Upper lobe of right lung (tissue), 1 donor: ENCODE measurements around the gene PPEF2. TPM values are rescaled to one million over a fixed set of nuclear protein-coding genes. Genes with fewer than 3 reads are reported as not detected.
A peak's percentile ranks its signal among the peaks of the same experiment; 100 is the strongest.
"Not testable (repeated sequence)": the region's sequence is repeated elsewhere in the genome, so short reads cannot be mapped to it uniquely, and the experiment has no call there.

Experiments
- ATAC-seq: fragments of 200-7000 bp; cut with Tn5 transposase; one replicate; pipeline ENCODE4 v1.9.1; 2020; ENCODE audit warnings: mild to moderate bottlenecking, moderate library complexity
- DNase-seq: peaks from one replicate; pipeline ENCODE4 v3.0.0-alpha.2; 2020
- H3K27ac ChIP-seq: fragments of 200-600 bp; one replicate; pipeline ENCODE4 v1.8.0; 2022
- H3K27me3 ChIP-seq: fragments of 200-600 bp; one replicate; pipeline ENCODE4 v1.8.0; 2022; ENCODE audit warnings: mild to moderate bottlenecking
- H3K36me3 ChIP-seq: fragments of 200-600 bp; one replicate; pipeline ENCODE4 v1.8.0; 2022
- H3K4me1 ChIP-seq: fragments of 200-600 bp; one replicate; pipeline ENCODE4 v1.8.0; 2022
- H3K4me3 ChIP-seq: fragments of 200-600 bp; one replicate; pipeline ENCODE4 v1.8.0; 2022; ENCODE audit warnings: mild to moderate bottlenecking
- H3K9me3 ChIP-seq: fragments of 200-600 bp; one replicate; pipeline ENCODE4 v1.8.0; 2022
- CTCF ChIP-seq: fragments of 200-600 bp; IDR thresholded peaks from one replicate; pipeline ENCODE4 v1.8.0; 2022; ENCODE audit warnings: antibody characterized with exemption
- intact Hi-C: fragments of 100-400 bp; cut with DNase I; formaldehyde crosslinking; loops from one replicate; pipeline ENCODE4 v1.11.0; 2022
- total RNA-seq: library from RNA; stranded (reverse); fragmentation: NEBNext Ultra II Directional; extraction: Animal tissue kit (Norgen Biotek cat#: 25700); gene quantifications from one replicate; pipeline ENCODE4 v1.2.1, GENCODE V29; 2021
- donor health status: DM: no; HTN: yes; CAD: no; lungs with severe emphysema.

Gene PPEF2
- total RNA-seq, 1 donor from 2014 or later, result not detected

- Histone ChIP-seq H3K27ac (no peak overlapping the region), H3K4me1 (no peaks in the 10 kb centered on the region), H3K27me3 (no peaks in the 10 kb centered on the region), H3K36me3 (no peaks in the 10 kb centered on the region), H3K4me3 (no peak overlapping the region), H3K9me3 (no peaks in the 10 kb centered on the region)
- DNase-seq (no peak), ATAC-seq (peak; percentile 76)
- no peak for TF ChIP-seq CTCF
- intact Hi-C loops, result no loop called here
These were observed 52.8 kb downstream of the PPEF2 start for GRCh38 chr4:75849461-75849860.

GRCh38 chr4:75848891-75849290 is 53.4 kb downstream of the PPEF2 start:
- Histone ChIP-seq H3K36me3 (no peaks in the 10 kb centered on the region), H3K27me3 (no peaks in the 10 kb centered on the region), H3K27ac (no peak overlapping the region), H3K4me3 (no peak overlapping the region), H3K4me1 (no peaks in the 10 kb centered on the region), H3K9me3 (no peaks in the 10 kb centered on the region)
- DNase-seq (no peak), ATAC-seq (no peak)
- intact Hi-C loops, result no loop called here
- TF ChIP-seq CTCF, result no peak

DNA sequence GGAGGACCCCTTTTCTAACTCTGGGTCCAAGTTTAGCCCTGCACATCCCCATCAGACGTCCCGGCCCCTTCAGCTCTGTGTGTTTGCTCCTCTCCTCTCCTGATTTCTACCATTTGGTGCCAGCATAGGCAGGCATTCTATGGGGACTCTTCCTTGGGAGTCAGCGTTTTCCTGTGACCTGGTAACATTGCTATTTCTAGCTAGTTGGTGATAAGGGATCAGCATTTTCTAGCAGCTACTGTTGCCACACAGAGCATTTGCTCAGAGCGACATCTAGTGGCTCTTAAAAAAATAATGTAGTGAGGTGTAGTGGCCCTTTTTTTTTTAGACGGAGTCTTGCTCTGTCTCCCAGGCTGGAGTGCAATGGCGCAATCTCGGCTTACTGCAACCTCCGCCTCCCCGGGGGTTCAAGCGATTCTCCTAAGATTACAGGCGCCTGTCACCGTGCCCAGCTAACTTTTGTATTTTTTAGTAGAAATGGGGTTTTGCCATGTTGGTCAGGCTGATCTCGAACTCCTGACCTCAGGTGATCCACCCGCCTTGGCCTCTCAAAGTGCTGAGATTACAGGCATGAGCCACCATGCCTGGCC is 54.0 kb downstream of the PPEF2 start:
- DNase-seq, result peak; percentile 80
- H3K36me3 ChIP-seq, H3K27ac ChIP-seq, H3K4me3 ChIP-seq, intact Hi-C loops, H3K9me3 ChIP-seq, H3K4me1 ChIP-seq, H3K27me3 ChIP-seq: not testable (repeated sequence)
- peak; percentile 67 for TF ChIP-seq CTCF
- peak; percentile 96 for ATAC-seq

DNA sequence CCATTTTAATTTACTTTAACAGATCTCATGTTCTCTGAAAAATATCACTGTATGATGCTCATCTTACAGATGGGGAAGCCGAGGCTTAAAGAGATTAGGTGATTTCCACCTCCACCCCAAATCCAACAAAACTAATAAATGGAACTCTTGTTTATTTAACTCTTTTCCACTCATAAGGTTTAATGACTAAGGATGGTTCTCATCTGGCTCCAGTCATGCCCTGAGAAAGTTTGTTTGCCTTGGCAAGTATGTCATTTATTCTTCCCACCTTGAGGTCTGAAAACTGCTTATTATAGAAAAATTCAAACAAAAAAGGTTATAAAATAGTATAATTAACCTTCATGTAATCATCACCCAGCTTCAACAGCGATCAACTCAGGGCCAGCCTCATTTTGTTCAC is 56.3 kb downstream of the PPEF2 start:
- no peak for ATAC-seq
- Histone ChIP-seq H3K27ac (no peak overlapping the region), H3K27me3 (no peaks in the 10 kb centered on the region), H3K9me3 (no peaks in the 10 kb centered on the region), H3K36me3 (no peaks in the 10 kb centered on the region), H3K4me3 (no peak overlapping the region), H3K4me1 (no peaks in the 10 kb centered on the region)
- DNase-seq, result no peak
- TF ChIP-seq CTCF, result no peak
- intact Hi-C loops, result no loop called here

DNA sequence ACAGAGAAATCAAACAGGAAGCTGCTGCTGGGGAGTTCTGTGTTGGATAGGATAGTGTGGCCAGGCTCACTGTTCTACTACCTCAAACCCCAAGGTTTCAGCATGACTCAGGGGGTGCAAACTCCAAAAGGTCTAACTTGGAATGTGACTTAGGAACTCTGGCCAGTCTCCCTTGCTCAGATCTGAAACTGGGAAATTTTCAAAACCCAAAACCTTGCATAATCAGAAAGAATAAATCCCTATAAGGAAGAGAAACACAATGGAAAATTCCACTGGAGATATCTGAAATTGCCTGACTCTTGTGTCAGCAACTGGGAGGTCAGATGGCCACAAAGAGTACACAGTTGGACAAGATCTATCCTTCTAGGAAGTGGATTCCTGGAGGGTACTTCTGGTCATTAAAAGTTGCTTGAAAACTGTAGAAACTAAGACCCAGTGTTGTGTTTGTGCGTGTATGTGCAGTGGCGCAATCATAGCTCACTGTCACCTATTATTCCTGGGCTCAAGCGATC is 58.0 kb downstream of the PPEF2 start:
- Histone ChIP-seq H3K4me1 (no peaks in the 10 kb centered on the region), H3K9me3 (no peaks in the 10 kb centered on the region), H3K27ac (peak overlapping the region; percentile 11), H3K27me3 (no peaks in the 10 kb centered on the region), H3K4me3 (no peak overlapping the region), H3K36me3 (no peaks in the 10 kb centered on the region)
- ATAC-seq, result peak; percentile 7
- DNase-seq, result no peak
- no peak for TF ChIP-seq CTCF
- intact Hi-C loops, result no loop called here

GRCh38 chr4:75843596-75843995 is 58.7 kb downstream of the PPEF2 start:
- DNase-seq (no peak), ATAC-seq (no peak)
- Histone ChIP-seq H3K27ac (peak overlapping the region; percentile 11), H3K36me3 (no peaks in the 10 kb centered on the region), H3K4me3 (no peak overlapping the region), H3K27me3 (no peaks in the 10 kb centered on the region), H3K4me1 (no peaks in the 10 kb centered on the region), H3K9me3 (no peaks in the 10 kb centered on the region)
- intact Hi-C loops, result no loop called here
- TF ChIP-seq CTCF, result no peak
